ENCODE results near the gene MYPOP. TPM values are rescaled to one million over a fixed set of nuclear protein-coding genes. Genes with fewer than 3 reads are reported as not detected.

MYPOP gene
- total and polyA plus RNA-seq, 9 of the 15 experiments (the other 6 are each of a cell fraction or from before 2014, with no cell fraction given): 0.32 to 7.6 (median 1.6) TPM

GRCh38 chr19:45947926-45948325, 45.5 kb upstream of the MYPOP start:
- no peak overlapping the region for H3K4me3 ChIP-seq
- no peaks in the 10 kb centered on the region for H3K9me1 ChIP-seq (ENCODE audit: control insufficient read depth, insufficient read depth, low read length)
- POLR2A ChIA-PET: interaction anchor here (0.6 kb wide), 1 partner anchor 58 kb away, joined by 7 read pairs; no protein-coding TSS in a partner anchor
- no peaks in the 10 kb centered on the region for H3K79me2 ChIP-seq (ENCODE audit: control insufficient read depth, insufficient read depth, low read length)
- H3K4me2 ChIP-seq (ENCODE audit: insufficient read depth, low read length): no peak overlapping the region
- H3K27ac ChIP-seq (ENCODE audit: extremely low read depth, low read depth, low read length): no peak overlapping the region
- no peaks in the 10 kb centered on the region; the same call in 1 of the 2 replicates for H4K20me1 ChIP-seq (replicated peaks; ENCODE audit: control insufficient read depth, insufficient read depth, low read length)
- intact Hi-C loops (cut with micrococcal nuclease) (no loop called here), in situ Hi-C loops (cut with MboI) (no loop called here)
- H3K9me3 ChIP-seq (replicated peaks; ENCODE audit: control insufficient read depth, insufficient read depth, low read depth, low read length): no peaks in the 10 kb centered on the region
- no peak for DNase-seq (ENCODE audit: extremely low read depth in 1 of 4, low spot score in 3 of 4)
- H3K9ac ChIP-seq (ENCODE audit: insufficient read depth in 1 of 2, low read depth in 2 of 2, low read length in 2 of 2): no peak overlapping the region
- FAIRE-seq: no peak
- CTCF ChIA-PET (ENCODE audit: low intra/inter-chr PET ratio): no interaction called here
- BruUV-seq (replicated peaks): no TSS peak
- TF ChIP-seq ZKSCAN1 (IDR thresholded peaks at IDR 0.05; ENCODE audit: low read depth, low read length) (peak; percentile 34; the same call in 1 of the 2 replicates), KAT8 (IDR thresholded peaks at IDR 0.05; ENCODE audit: low read depth) (no peak)
- WGBS (ENCODE audit: insufficient coverage, low coverage, missing lambda C conversion rate): 0% methylated on average over 1 of the region's 1 CpG
- peaks cover 0 to 5% of the 10 kb centered on the region in 2 experiments; a peak in 2 of 5 replicates for H3K4me1 ChIP-seq (replicated peaks in 1 of 2; ENCODE audit: control insufficient read depth in 2 of 2, insufficient read depth in 2 of 2, low read length in 2 of 2)
- H2AFZ ChIP-seq (ENCODE audit: low read depth, low read length): no peak overlapping the region
- peaks cover 17 to 32% of the 10 kb centered on the region in 2 experiments; a peak in 4 of 5 replicates for H3K27me3 ChIP-seq (ENCODE audit: control insufficient read depth in 2 of 2, insufficient read depth in 2 of 2, low read length in 2 of 2)
- no peaks in the 10 kb centered on the region for H3K36me3 ChIP-seq (ENCODE audit: control insufficient read depth, insufficient read depth, low read length)
- ATAC-seq: no peak

DNA sequence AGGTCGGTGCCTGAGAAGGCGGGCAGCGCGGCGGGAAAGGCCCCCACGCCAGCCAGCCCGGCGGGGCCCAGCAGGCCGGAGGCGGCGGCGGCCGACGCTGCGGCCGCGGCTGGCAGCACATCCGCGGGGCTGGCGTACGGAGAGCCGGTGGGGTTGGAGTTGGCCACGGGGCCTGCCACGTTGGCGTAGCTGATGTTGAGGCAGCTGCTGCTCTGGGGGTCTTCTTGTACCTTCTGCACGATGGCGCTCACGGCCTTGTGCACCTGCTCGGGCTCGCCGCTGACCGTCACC, 38.0 kb upstream of the MYPOP start:
- in situ Hi-C loops (cut with MboI) (no loop called here), intact Hi-C loops (cut with micrococcal nuclease) (no loop called here)
- 31% methylated on average over 29 of the region's 32 CpGs for WGBS (ENCODE audit: insufficient coverage, low coverage, missing lambda C conversion rate)
- ChIA-PET CTCF (ENCODE audit: low intra/inter-chr PET ratio) (no interaction called here), POLR2A (no interaction called here)
- H2AFZ ChIP-seq (ENCODE audit: low read depth, low read length): no peak overlapping the region
- no peak overlapping the region for H3K9ac ChIP-seq (ENCODE audit: insufficient read depth in 1 of 2, low read depth in 2 of 2, low read length in 2 of 2)
- peaks cover 0 to 10% of the 10 kb centered on the region in 2 experiments; a peak in 3 of 5 replicates for H3K4me1 ChIP-seq (replicated peaks in 1 of 2; ENCODE audit: control insufficient read depth in 2 of 2, insufficient read depth in 2 of 2, low read length in 2 of 2)
- FAIRE-seq: no peak
- no peak overlapping the region for H3K27ac ChIP-seq (ENCODE audit: extremely low read depth, low read depth, low read length)
- H3K9me1 ChIP-seq (ENCODE audit: control insufficient read depth, insufficient read depth, low read length): no peaks in the 10 kb centered on the region
- ATAC-seq: no peak
- peaks cover 26 to 30% of the 10 kb centered on the region in 2 experiments; a peak in 4 of 5 replicates for H3K27me3 ChIP-seq (ENCODE audit: control insufficient read depth in 2 of 2, insufficient read depth in 2 of 2, low read length in 2 of 2)
- no peak overlapping the region for H3K4me3 ChIP-seq
- no peaks in the 10 kb centered on the region for H3K79me2 ChIP-seq (ENCODE audit: control insufficient read depth, insufficient read depth, low read length)
- H3K36me3 ChIP-seq (ENCODE audit: control insufficient read depth, insufficient read depth, low read length): no peaks in the 10 kb centered on the region
- H4K20me1 ChIP-seq (replicated peaks; ENCODE audit: control insufficient read depth, insufficient read depth, low read length): no peaks in the 10 kb centered on the region
- DNase-seq (ENCODE audit: extremely low read depth in 1 of 4, low spot score in 3 of 4): no peak
- no TSS peak for BruUV-seq (replicated peaks)
- no peak overlapping the region for H3K4me2 ChIP-seq (ENCODE audit: insufficient read depth, low read length)
- no peaks in the 10 kb centered on the region for H3K9me3 ChIP-seq (replicated peaks; ENCODE audit: control insufficient read depth, insufficient read depth, low read depth, low read length)
- TF ChIP-seq PTTG1 (tag; IDR thresholded peaks at IDR 0.05; ENCODE audit: low read depth): no peak
- TF ChIP-seq, protein P1, sequence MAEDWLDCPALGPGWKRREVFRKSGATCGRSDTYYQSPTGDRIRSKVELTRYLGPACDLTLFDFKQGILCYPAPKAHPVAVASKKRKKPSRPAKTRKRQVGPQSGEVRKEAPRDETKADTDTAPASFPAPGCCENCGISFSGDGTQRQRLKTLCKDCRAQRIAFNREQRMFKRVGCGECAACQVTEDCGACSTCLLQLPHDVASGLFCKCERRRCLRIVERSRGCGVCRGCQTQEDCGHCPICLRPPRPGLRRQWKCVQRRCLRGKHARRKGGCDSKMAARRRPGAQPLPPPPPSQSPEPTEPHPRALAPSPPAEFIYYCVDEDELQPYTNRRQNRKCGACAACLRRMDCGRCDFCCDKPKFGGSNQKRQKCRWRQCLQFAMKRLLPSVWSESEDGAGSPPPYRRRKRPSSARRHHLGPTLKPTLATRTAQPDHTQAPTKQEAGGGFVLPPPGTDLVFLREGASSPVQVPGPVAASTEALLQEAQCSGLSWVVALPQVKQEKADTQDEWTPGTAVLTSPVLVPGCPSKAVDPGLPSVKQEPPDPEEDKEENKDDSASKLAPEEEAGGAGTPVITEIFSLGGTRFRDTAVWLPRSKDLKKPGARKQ (CRISPR knock-in tag; IDR thresholded peaks at IDR 0.05): no peak
- no peak for TF ChIP-seq HNRNPUL1 (IDR thresholded peaks at IDR 0.05; ENCODE audit: low read length)
- no peak for TF ChIP-seq PTRF (tag; IDR thresholded peaks at IDR 0.05)
- no peak for TF ChIP-seq TCF7L2 (IDR thresholded peaks at IDR 0.05; ENCODE audit: low read depth, low read length)
- TF ChIP-seq SRSF1 (IDR thresholded peaks at IDR 0.05; ENCODE audit: low read depth, low read length): no peak
- no peak for TF ChIP-seq NRF1 (conservative IDR thresholded peaks at IDR 0.05 in 1 of 2, IDR thresholded peaks at IDR 0.05 in 1 of 2)
- no peak for TF ChIP-seq RFX5 (IDR thresholded peaks at IDR 0.05; ENCODE audit: low read depth, low read length)
- TF ChIP-seq KDM4B (IDR thresholded peaks at IDR 0.05; ENCODE audit: borderline replicate concordance in 2 of 2, low read depth in 1 of 2): no peak
- no peak for TF ChIP-seq HMBOX1 (IDR thresholded peaks at IDR 0.05)
- no peak for TF ChIP-seq CTBP1 (IDR thresholded peaks at IDR 0.05; ENCODE audit: borderline replicate concordance)
- TF ChIP-seq ETS1 (conservative IDR thresholded peaks at IDR 0.05; ENCODE audit: control insufficient read depth, low read depth, low read length): no peak
